GM11168 (cell line): ENCODE results near the gene KLF15.

ENCODE experiments used
- in situ Hi-C: fragments of 300-500 bp; cut with MboI; formaldehyde crosslinking; loops from one replicate; pipeline ENCODE4 v1.12.0; 2022; ENCODE audit warnings: low sequenced_read_pairs; ENCODE audit not compliant: unreplicated experiment

KLF15 gene

DNA sequence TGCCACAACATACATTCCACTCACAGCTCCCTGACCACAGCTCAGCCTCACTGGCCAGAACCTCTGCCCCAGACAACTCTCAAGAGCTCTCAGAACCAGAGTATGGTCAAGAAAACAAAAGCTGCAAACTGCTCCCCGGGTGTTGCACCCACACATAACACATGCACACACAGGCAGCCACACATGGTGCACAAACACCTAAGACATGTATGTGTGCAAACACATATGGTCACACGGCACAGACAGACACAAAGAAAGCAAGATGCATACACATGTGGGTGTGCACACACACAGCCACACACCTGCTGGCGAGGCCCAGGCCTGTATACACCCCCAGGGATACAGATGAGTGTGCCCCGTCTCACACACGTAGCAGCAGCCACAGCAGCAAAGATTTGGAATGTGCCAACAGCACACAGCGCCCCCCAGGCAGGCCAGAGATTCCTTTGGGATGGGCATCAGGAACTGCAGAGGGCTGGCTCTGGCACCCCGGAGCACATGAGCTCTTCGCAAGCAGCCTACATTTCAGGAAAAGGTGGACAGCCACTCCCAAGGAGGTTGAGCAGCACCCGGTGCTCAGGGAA lies 6.6 kb downstream of the KLF15 start:
- in situ Hi-C loops = no loop called here

DNA sequence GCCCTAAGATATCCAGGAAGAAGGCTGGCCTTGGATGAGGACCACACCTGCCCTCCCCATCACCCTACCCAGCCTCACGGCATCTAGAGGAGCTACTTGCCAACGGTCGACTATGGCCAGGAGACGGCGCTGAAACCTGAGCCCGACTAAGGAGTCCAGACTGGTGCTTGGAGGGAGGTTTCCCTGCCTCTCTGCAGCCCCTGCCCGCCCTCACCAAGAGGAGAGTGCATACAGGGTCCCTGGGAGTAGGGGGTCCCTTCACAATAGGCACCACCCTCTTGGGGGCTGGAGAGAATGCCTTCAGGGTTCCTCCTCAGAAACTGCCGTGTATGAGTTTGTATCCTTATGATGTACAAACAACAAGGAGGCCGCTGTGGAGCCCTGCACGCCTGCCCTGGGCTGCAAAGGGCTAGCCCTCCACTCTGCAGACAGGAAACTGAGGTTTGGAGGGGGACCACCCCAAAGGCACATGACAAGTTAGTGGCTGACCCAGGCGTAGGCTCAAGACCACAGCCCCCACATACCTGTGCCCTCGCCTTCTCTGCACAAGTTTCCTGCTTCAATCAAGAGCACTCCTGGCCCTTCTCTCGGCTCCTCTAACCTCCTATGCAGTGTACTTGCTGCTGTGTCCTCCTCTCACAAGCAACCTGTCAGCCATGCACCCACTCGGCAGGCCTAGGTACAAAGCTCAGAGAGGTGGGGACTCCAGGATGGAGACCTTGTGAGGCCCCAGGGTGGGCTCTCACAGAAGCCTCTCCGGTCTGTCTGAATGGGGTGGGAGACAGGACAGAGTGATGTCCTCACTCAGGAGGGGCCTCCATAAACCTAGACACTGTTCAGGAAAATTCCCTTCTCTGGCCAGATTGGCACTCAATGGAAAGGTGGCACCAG lies 7.4 kb downstream of the KLF15 start:
- in situ Hi-C loops = no loop called here

DNA sequence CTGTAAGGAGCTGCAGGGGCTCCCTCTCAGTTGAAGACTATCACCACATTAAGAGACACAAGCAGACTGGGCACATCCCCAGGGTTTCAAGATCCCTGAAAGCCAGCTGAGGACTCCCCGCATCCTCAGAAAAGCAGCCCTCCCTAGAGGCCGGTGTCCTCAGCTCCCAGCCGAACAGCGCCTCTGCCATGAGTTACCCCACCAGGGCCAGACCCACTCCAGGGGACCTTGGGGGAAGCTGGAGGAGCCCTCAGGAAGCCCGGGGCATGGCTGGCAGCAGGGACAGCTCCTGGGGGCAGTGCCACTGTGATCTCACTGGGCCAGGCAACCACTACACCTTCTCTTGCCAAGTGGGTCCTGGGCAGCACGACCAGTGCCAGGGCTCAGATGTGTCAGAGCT lies 8.1 kb downstream of the KLF15 start:
- in situ Hi-C loops = no loop called here

DNA sequence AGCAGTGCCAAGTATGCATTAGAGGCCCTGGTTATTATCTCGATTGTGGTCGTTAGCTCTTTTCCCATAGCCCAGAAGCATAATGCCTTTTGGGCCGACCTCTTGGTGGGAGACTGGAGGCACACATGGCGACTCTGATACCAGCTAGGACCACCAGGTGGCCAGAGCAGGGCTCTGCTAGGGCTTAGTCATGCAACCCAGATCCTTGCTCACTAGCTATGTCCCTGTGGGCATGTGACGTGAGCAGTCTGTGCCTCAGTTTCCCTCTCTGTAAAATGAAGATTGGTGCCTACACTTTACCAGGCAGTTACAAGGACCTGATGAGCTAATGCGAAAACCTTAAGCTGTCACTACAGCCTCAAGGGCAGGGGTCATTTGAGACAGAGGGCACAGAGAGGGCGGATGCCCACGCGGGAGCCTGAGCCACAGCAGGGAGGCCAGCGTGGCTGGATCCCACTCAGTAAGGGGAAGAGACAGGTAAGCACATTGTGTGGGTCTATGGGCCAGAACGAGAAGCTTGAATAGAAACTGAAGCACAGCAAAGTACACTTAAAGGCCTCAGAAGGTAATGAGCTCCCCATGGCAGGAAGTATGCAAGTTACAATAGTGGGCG lies 8.8 kb downstream of the KLF15 start:
- in situ Hi-C loops = no loop called here

DNA sequence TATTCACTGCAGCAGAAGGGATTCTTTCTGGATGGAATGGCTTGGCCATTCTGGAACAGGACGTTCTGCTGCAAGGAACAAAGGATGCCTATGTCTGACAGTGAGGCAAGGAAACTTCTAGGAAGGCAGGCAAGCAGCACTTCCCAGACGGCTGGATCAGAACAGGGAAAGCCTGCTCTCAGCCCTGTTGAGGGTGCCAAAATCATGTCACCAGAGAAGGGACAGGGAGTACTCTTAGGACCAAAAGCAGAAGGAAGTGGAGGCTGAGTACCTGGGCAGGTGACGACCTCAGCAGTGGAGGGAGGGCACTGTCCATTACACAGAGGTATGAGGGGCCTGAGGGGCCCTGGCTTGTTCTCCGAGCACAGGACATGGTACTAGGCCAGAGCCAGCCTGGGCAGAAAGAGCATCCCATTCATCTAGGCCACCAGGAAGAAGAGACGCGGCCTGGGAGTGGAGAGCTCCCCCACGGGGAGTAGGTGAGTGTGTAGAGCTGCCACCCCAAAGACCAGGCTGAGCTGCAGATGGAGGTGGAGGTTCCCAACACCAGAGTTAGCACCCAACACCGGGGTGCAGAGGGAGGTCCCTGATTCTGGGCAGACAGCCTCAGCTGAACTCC lies 9.6 kb downstream of the KLF15 start:
- in situ Hi-C loops = no loop called here

DNA sequence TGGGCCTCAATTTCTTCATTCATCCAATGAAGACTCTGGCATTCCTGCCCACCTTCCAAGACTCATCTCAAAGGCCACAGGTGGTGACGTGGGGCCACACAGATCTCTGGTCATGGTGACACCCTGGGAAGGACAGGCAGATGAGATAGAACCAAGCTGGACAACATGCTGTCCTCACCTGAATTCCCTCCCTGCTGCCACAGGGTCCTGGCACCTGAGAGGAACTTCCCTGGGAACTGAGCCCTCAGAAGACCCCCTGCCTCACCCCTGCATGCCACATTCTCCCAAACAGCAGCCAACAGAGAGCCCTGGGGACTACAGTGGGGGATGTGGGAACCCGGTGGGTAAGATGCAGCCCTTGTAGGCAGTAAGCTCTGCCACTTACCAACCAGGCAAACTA lies 10.7 kb downstream of the KLF15 start:
- in situ Hi-C loops = no loop called here

DNA sequence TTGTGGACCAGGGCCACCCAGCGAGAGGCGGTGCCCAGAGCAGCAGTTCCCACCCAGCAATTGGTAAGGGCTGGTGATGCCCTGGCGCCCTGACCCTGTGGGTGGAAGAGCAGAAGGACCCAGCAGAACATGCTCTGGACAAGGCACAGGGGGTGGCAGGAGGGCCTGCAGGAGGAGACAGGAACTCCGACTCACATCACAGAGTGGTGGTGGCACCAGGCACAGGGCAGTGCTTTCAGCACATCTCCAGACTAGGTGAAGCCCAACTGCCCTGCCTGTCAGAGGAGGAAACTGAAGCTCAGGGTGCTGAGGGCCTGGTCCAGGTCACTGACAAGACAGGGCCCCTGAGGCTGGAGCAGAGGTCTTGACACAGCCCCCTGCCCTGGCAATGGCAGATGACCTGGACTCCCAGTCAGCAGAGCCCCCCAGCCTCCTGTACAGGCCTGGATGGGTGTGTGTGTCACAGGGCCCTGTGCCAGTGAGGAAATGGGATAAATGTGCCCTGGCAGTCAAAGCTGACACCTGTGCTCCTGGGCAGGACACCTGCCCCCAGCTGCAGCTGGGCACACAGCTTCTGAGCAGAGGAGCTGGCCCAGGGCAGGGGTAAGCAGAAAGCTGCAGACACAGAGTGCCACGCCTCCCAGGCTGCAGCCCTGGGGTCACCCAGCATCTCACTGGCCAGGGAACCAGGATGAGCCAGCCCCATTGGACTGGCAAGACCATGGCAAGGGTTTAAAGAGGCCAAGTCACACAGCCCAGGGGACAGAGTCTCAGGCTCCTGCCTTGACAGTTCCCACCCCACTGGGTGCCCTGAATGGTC lies 11.4 kb downstream of the KLF15 start:
- in situ Hi-C loops = no loop called here

DNA sequence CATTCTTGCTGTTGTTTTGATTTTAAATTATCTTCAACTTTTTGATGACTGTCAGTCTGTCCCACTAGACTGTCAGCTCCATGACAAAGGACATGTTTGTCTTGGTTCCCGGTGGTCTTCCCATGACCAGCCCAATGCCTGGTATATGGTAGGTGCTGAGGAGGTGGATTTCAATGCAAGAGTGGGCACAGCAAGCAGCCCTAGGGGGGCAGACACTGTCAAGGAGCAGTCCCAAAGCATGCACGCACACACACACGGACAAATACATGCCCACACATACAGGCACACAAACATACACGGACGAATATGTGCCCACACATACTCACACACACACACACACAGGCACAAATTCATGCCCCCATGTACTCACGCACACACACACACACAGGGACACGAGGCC lies 12.0 kb downstream of the KLF15 start:
- in situ Hi-C loops = no loop called here

DNA sequence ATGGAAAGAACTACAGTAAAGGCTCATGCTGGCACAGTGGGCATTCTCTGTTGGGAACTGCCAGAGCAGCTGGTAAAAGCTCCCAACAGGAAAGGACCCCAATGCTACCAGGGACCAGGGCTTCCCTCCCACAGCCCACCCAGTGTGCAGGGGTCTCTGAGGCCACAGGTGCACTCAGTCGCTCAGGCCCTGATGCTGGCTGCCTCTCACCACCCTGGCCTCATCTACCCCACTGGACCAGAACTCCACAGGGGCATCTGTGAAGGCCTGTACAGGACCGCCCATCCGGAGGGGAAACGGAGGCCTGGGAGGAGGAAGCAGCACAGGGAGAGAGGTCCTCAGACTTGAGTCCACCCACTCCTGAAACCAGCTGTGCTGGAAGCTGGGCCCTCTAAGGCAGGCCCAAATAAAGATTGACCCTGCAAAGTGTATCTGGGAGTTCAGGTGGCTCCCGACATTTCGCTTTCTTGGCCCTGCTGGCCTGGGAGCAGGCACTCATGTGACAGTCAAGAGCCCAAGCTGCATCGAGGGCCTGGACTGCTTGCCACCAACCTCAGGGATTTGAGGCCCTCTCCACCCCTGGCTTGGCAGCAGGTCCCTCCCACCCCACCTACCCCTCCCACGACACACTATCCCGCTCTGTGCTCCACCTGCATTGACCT lies 12.7 kb downstream of the KLF15 start:
- in situ Hi-C loops = no loop called here

DNA sequence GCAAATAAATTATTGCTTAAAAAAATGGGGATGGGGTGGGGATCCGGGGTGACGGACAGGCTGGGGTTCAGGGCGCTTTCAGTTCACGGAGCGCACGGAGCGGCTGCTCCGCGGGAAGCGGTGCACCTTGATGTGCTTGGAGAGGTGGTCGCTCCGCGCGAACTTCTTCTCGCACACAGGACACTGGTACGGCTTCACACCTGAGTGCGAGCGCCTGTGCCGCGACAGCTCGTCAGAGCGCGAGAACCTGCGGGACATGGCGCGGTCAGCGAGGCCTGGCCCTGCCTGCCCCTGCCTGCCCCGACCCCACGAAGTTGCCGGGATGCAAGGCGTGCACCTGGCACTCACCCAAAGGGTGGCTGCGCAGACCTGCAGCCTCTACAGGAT lies 13.6 kb downstream of the KLF15 start:
- in situ Hi-C loops = no loop called here

DNA sequence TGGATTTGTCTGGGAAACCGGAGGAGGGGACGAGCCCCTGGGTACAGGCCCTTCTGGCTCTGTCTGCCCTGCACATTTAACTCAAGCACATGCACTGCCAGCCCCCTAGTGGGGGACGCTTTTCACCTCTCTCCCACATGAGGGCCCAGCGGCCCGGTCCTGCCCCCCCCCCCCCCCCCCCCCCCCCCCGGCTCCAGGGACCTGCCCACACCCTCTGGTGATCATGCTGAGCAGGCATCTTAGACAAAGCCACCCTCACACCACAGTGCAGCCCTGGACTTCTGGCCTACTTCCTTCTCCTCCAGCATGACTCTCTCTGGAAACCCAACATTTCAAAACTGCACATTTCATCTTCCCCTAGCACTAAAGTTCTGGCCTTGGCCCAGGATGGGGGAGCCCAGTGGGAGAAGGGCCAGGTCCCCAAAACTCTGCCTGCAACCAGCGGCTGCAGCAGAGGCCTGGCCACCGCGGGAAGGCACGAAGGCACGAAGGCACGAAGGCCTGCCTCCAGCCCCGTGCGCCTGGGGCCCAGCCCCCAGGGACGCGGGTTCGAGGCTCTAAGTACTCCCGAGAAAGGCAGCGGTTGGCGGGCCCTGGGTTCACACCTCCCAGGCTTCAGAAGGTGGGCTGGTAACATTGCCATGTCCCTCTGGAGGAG lies 14.1 kb downstream of the KLF15 start:
- in situ Hi-C loops = no loop called here

DNA sequence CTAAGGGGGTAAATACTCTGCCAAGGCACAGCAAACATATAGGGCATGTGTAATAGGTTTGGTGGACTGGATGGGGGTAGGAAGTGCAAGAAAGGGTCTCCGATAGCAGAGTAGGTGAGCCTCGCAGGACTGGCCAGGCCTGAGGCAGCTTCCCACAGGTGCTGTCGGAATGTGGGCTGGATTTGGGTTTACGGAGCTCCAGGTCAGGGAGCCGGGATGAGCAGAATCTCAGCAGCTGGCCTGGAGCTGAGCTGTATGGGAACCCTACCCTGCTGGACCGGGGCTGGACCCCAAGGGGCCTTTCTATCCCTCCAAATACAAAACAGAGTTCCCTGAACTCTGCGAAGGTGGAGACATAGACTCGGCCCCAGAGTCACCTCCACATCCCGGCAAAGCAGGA lies 15.0 kb downstream of the KLF15 start:
- in situ Hi-C loops = no loop called here

DNA sequence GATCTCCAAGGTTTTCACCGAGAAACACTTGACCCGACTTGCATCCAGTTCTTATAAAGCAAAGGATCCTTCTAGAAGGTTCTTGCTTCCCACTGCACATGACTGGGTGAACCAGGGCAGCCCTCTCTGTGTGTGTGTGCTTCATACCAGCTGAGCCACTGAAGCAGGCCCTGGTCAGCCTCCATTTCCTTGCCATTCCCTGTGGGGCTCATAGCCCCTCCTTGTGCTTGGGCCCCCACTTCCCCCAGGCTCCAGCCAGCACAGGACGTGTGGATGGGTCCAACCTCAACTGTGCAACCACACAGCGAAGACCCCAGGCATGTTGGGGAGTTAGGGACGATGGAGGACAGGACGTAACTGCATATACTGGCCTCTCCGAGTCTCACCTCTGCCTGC lies 15.5 kb downstream of the KLF15 start:
- in situ Hi-C loops = no loop called here

DNA sequence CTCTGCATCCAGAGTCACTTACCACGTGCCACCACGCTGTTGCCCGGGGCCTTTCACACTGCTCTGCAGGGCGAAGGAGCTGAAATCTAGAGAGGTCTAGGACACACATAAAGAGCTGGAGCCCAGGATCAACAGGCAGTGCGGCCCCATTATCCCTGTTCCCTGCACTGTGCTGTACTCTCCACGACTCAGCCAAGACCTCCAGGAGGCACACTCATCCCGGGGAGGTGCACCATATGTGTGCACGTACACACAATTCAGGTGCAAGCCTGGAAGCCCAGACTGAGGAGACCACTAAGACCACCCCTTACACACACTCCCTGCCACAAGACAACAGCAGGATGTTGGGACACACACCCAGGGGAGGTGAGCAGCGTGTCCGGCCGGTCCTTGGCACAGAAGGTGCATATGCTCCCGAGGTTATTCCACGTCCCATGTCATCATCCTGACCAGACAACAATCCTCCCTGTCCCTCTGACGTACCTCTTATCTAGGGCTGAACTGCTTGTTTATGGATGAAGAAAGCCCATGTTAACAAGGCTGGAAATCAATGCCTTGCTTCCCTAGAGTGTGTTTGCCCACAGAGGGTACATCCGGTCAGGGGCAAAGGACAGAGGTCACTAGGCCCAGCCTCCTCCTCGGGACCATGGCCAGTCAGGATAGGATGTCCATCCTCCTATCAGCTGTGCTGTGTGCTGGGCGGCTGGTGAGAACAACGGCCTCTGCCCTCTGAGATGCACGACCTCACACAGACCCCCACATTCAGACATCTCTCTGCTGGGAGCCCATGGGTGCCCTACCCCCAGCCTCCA lies 16.1 kb downstream of the KLF15 start:
- in situ Hi-C loops = no loop called here

DNA sequence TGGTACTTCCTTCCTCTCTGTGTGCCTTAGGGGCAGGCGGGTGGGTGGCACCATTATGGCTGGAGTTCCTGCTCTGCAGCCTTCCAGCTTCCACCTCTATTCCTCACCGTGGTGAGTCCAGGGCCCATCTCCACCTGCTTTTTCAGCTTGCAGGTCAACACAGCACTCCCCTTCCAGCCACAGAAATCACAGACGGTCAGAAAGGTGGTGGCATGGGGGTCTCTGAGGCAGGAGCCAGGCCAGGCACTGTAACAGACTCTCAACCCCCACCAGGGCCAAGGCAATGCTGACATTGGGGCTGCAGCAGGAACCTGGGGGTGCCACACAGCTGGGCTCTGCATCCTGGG lies 16.6 kb downstream of the KLF15 start:
- in situ Hi-C loops = no loop called here

DNA sequence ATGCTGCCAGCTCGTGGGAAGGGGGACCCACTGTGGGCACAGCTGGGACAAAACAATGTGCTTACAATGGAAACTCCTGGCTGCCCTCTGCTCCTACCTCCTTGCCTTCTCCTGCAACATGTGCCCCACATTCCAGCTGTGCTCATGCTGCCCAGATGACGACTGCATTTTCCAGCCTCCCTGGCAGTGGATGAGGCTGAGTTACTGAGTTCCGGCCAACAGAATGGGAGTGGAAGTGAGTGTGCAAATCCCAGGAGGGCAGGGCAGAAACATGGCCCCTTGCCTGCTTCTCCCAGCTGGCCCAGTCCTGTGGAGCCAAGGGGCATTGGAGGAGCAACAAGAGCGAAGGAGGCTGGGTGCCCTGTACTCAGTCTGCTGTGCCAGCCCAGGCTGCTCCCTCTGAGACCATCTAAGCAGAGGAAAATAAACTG lies 17.1 kb downstream of the KLF15 start:
- in situ Hi-C loops = no loop called here

DNA sequence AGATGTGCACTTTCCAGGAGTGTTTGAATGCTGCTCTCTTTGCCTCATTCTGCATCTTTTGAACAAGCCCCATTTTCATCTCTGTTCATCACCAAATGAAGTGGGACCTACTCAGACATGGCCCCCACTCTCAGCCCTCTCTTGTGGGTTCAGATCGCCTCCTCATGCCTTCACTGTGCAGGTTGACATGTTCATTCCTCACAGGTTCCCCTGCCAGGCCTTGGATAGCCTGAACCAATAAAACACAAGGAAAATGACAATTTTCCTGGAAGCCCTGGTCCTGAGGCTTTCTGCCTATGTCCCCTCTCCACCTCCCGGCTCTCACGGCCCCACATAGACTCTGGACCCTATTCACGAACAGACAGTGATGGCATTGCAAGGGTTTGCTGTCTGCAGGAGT lies 17.7 kb downstream of the KLF15 start:
- in situ Hi-C loops = no loop called here

DNA sequence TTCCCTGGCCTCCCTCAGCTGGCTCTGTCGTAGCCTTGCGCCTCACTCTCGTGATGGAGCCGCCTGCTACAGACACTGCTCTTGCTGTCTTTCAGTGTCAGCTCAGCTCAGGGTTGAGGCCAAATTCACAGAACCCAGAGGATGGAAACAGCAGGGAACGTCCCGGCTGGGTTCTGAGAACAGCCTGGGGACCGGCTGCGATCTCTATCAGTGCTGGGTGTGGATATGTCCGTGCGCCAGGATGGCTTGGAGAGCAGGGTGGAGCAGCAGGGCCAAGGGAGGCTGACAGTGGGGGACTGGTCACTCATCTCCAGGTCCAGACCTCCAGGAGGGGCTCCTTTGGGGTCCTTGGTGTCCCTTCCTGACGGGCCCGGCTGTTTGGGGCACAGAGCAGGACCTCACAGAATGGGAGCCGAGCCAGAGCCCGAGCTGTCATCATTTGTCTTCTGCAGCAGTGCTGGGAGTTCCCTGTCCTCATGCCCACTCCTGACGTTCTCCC lies 18.4 kb downstream of the KLF15 start:
- in situ Hi-C loops = no loop called here
